Measurements from ENCODE around the gene TMEM255B.

TMEM255B gene

GRCh38 chr13:113776231-113777125 is 17.5 kb downstream of the TMEM255B start:
- H3K4me1 Mint-ChIP-seq (ENCODE audit: low read depth), result peaks cover 12% of the 10 kb centered on the region

GRCh38 chr13:113777311-113778260 is 18.6 kb downstream of the TMEM255B start:
- Mint-ChIP-seq H3K36me3 (ENCODE audit: low read depth) (no peaks in the 10 kb centered on the region), H3K9me3 (peaks cover 2% of the 10 kb centered on the region), H3K4me3 (no peak overlapping the region), H3K27me3 (peaks cover 27% of the 10 kb centered on the region), H3K27ac (no peak overlapping the region), H3K4me1 (ENCODE audit: low read depth) (peaks cover 2% of the 10 kb centered on the region)
- peak; percentile 41 for DNase-seq

More at GRCh38 chr13:113776231-113777125, 17.5 kb downstream of the TMEM255B start:
- peaks cover 27% of the 10 kb centered on the region for H3K27me3 Mint-ChIP-seq
- peaks cover 5% of the 10 kb centered on the region for H3K9me3 Mint-ChIP-seq
- H3K27ac Mint-ChIP-seq, result no peak overlapping the region
- no peak for DNase-seq
- no peak overlapping the region for H3K4me3 Mint-ChIP-seq
- no peaks in the 10 kb centered on the region for H3K36me3 Mint-ChIP-seq (ENCODE audit: low read depth)

GRCh38 chr13:113781571-113781970 is 22.5 kb downstream of the TMEM255B start:
- DNase-seq, result no peak
- Mint-ChIP-seq H3K27me3 (peaks cover 45% of the 10 kb centered on the region), H3K4me1 (ENCODE audit: low read depth) (peaks cover 4% of the 10 kb centered on the region), H3K36me3 (ENCODE audit: low read depth) (no peaks in the 10 kb centered on the region), H3K4me3 (no peak overlapping the region), H3K27ac (no peak overlapping the region), H3K9me3 (no peaks in the 10 kb centered on the region)

- Mint-ChIP-seq H3K27ac (no peak overlapping the region), H3K27me3 (peaks cover 37% of the 10 kb centered on the region), H3K4me1 (ENCODE audit: low read depth) (peaks cover 4% of the 10 kb centered on the region), H3K9me3 (no peaks in the 10 kb centered on the region), H3K4me3 (no peak overlapping the region), H3K36me3 (ENCODE audit: low read depth) (no peaks in the 10 kb centered on the region)
- no peak for DNase-seq
These were observed 23.4 kb downstream of the TMEM255B start for GRCh38 chr13:113782472-113782871.

- peaks cover 4% of the 10 kb centered on the region for H3K4me1 Mint-ChIP-seq (ENCODE audit: low read depth)
- H3K27ac Mint-ChIP-seq, result no peak overlapping the region
- H3K9me3 Mint-ChIP-seq, result no peaks in the 10 kb centered on the region
- H3K36me3 Mint-ChIP-seq (ENCODE audit: low read depth), result no peaks in the 10 kb centered on the region
- peaks cover 31% of the 10 kb centered on the region for H3K27me3 Mint-ChIP-seq
- no peak overlapping the region for H3K4me3 Mint-ChIP-seq
- no peak for DNase-seq
These were observed 24.3 kb downstream of the TMEM255B start for GRCh38 chr13:113783200-113783881.

GRCh38 chr13:113783966-113784644 is 25.1 kb downstream of the TMEM255B start:
- H3K36me3 Mint-ChIP-seq (ENCODE audit: low read depth), result no peaks in the 10 kb centered on the region

GRCh38 chr13:113784645-113785024 is 25.6 kb downstream of the TMEM255B start:
- no peaks in the 10 kb centered on the region for H3K9me3 Mint-ChIP-seq
- H3K27ac Mint-ChIP-seq, result no peak overlapping the region
- no peak for DNase-seq
- no peaks in the 10 kb centered on the region for H3K36me3 Mint-ChIP-seq (ENCODE audit: low read depth)
- H3K4me1 Mint-ChIP-seq (ENCODE audit: low read depth), result peaks cover 4% of the 10 kb centered on the region
- H3K4me3 Mint-ChIP-seq, result no peak overlapping the region
- H3K27me3 Mint-ChIP-seq, result peaks cover 21% of the 10 kb centered on the region

More at GRCh38 chr13:113783966-113784644, 25.1 kb downstream of the TMEM255B start:
- H3K9me3 Mint-ChIP-seq, result no peaks in the 10 kb centered on the region
- H3K27ac Mint-ChIP-seq, result no peak overlapping the region
- H3K4me3 Mint-ChIP-seq, result no peak overlapping the region
- peaks cover 4% of the 10 kb centered on the region for H3K4me1 Mint-ChIP-seq (ENCODE audit: low read depth)
- H3K27me3 Mint-ChIP-seq, result peaks cover 25% of the 10 kb centered on the region
- no peak for DNase-seq

- Mint-ChIP-seq H3K4me3 (no peak overlapping the region), H3K27ac (no peak overlapping the region)
These were observed 26.3 kb downstream of the TMEM255B start for GRCh38 chr13:113785051-113786010.

GRCh38 chr13:113786262-113786841 is 27.3 kb downstream of the TMEM255B start:
- no peak for DNase-seq
- Mint-ChIP-seq H3K27me3 (peaks cover 18% of the 10 kb centered on the region), H3K9me3 (no peaks in the 10 kb centered on the region), H3K36me3 (ENCODE audit: low read depth) (no peaks in the 10 kb centered on the region), H3K4me1 (ENCODE audit: low read depth) (peaks cover 4% of the 10 kb centered on the region), H3K4me3 (no peak overlapping the region), H3K27ac (no peak overlapping the region)

More at GRCh38 chr13:113785051-113786010, 26.3 kb downstream of the TMEM255B start:
- H3K27me3 Mint-ChIP-seq, result peaks cover 21% of the 10 kb centered on the region
- H3K36me3 Mint-ChIP-seq (ENCODE audit: low read depth), result no peaks in the 10 kb centered on the region
- peaks cover 4% of the 10 kb centered on the region for H3K4me1 Mint-ChIP-seq (ENCODE audit: low read depth)
- H3K9me3 Mint-ChIP-seq, result no peaks in the 10 kb centered on the region
- no peak for DNase-seq

- H3K27ac Mint-ChIP-seq, result no peak overlapping the region
- H3K27me3 Mint-ChIP-seq, result peaks cover 18% of the 10 kb centered on the region
- DNase-seq, result no peak
- H3K36me3 Mint-ChIP-seq (ENCODE audit: low read depth), result no peaks in the 10 kb centered on the region
- no peaks in the 10 kb centered on the region for H3K9me3 Mint-ChIP-seq
- peaks cover 4% of the 10 kb centered on the region for H3K4me1 Mint-ChIP-seq (ENCODE audit: low read depth)
- no peak overlapping the region for H3K4me3 Mint-ChIP-seq
These were observed 28.7 kb downstream of the TMEM255B start for GRCh38 chr13:113787694-113788093.

GRCh38 chr13:113788413-113789135 is 29.5 kb downstream of the TMEM255B start:
- Mint-ChIP-seq H3K27ac (no peak overlapping the region), H3K36me3 (ENCODE audit: low read depth) (no peaks in the 10 kb centered on the region), H3K4me1 (ENCODE audit: low read depth) (peaks cover 4% of the 10 kb centered on the region), H3K9me3 (no peaks in the 10 kb centered on the region), H3K27me3 (peaks cover 13% of the 10 kb centered on the region), H3K4me3 (no peak overlapping the region)
- no peak for DNase-seq

GRCh38 chr13:113789167-113789566 is 30.1 kb downstream of the TMEM255B start:
- no peaks in the 10 kb centered on the region for H3K36me3 Mint-ChIP-seq (ENCODE audit: low read depth)
- peaks cover 12% of the 10 kb centered on the region for H3K27me3 Mint-ChIP-seq
- H3K4me3 Mint-ChIP-seq, result no peak overlapping the region
- H3K9me3 Mint-ChIP-seq, result no peaks in the 10 kb centered on the region
- H3K4me1 Mint-ChIP-seq (ENCODE audit: low read depth), result peaks cover 4% of the 10 kb centered on the region
- DNase-seq, result no peak
- H3K27ac Mint-ChIP-seq, result no peak overlapping the region

All from activated T-cell treated with anti-CD3 and anti-CD28 coated beads, Interleukin-2, amount 50 U/mL, for 24 hours (primary cell).